ENCODE measurements around the gene TLR5.

GRCh38 chr1:223179280-223179679, 36.2 kb upstream of the TLR5 start:
- TF ChIP-seq CTCF (IDR thresholded peaks at IDR 0.05) (no peak), POLR2A (IDR thresholded peaks at IDR 0.05) (no peak)

All from uterus (tissue), 2 donors.